PC-3 (cell line): ENCODE data around the gene MICALL2. TPM values are rescaled to one million over a fixed set of nuclear protein-coding genes. Genes with fewer than 3 reads are reported as not detected.

Experiments used
- ATAC-seq: fragments of 200-7000 bp; cut with Tn5 transposase; 2 replicates; pipeline ENCODE4 v1.9.1; 2020; ENCODE audit warnings: mild to moderate bottlenecking, moderate library complexity
- BruUV-seq: library from RNA; stranded (reverse); fragments of 400-500 nt; replicated peaks from 2 replicates; lab custom pipeline; 2021; lab: Mats Ljungman, UMichigan
- CTCF ChIA-PET: fragments of 300-600 bp; sonication (Branson Sonifier 250); formaldehyde crosslinking; loops from one replicate; lab custom pipeline; 2022; ENCODE audit warnings: antibody characterized with exemption; lab: Charles Lee
- POLR2A ChIA-PET: fragments of 300-600 bp; sonication (Branson Sonifier 250); formaldehyde crosslinking; loops from one replicate; lab custom pipeline; 2022; ENCODE audit warnings: antibody characterized with exemption; ENCODE audit not compliant: unreplicated experiment; lab: Charles Lee
- DNase-seq: peaks from one replicate; pipeline ENCODE4 v3.0.0-alpha.2; 2015
- H2AFZ ChIP-seq: fragments of 300-600 bp; sonication (generic); 2 replicates; pipeline ENCODE4 v1.6.0; 2016; ENCODE audit warnings: antibody characterized with exemption, low read length
- H3F3A ChIP-seq: fragments of 300-600 bp; sonication (generic); one replicate; pipeline ENCODE4 v1.6.0; 2017; ENCODE audit warnings: antibody characterized with exemption, low read length, control low read depth, mild to moderate bottlenecking; ENCODE audit not compliant: unreplicated experiment
- H3K27ac ChIP-seq: fragments of 300-600 bp; sonication (generic); 2 replicates; pipeline ENCODE4 v1.5.1; 2016; ENCODE audit warnings: mild to moderate bottlenecking, low read length
- H3K27me3 ChIP-seq: fragments of 300-600 bp; sonication (generic); 2 replicates; pipeline ENCODE4 v1.6.1; 2016; ENCODE audit warnings: low read length, mixed read lengths
- H3K36me3 ChIP-seq: fragments of 300-600 bp; sonication (generic); 2 replicates; pipeline ENCODE4 v1.6.1; 2016; ENCODE audit warnings: low read depth, mixed run types, low read length, mixed read lengths
- H3K4me1 ChIP-seq: fragments of 300-600 bp; sonication (generic); 2 replicates; pipeline ENCODE4 v1.5.1; 2016; ENCODE audit warnings: low read length; ENCODE audit not compliant: insufficient read depth
- H3K4me2 ChIP-seq: fragments of 300-600 bp; sonication (generic); 2 replicates; pipeline ENCODE4 v1.6.0; 2016; ENCODE audit warnings: low read length
- H3K4me3 ChIP-seq: fragments of 300-600 bp; sonication (generic); 2 replicates; pipeline ENCODE4 v1.5.1; 2016; ENCODE audit warnings: mild to moderate bottlenecking, low read length, mixed read lengths
- H3K79me2 ChIP-seq: fragments of 300-600 bp; sonication (generic); 2 replicates; pipeline ENCODE4 v1.6.1; 2017; ENCODE audit warnings: low read length, mixed read lengths
- H3K9ac ChIP-seq: fragments of 300-600 bp; sonication (generic); 2 replicates; pipeline ENCODE4 v1.6.0; 2016; ENCODE audit warnings: mild to moderate bottlenecking, low read length
- H3K9me2 ChIP-seq: fragments of 300-600 bp; sonication (generic); replicated peaks from 2 replicates; pipeline ENCODE4 v1.6.1; 2016; ENCODE audit warnings: mixed run types, low read length, mixed read lengths
- H3K9me3 ChIP-seq: fragments of 300-600 bp; sonication (generic); 2 replicates; pipeline ENCODE4 v1.6.1; 2016; ENCODE audit warnings: low read length, mixed read lengths
- H4K20me1 ChIP-seq: fragments of 300-600 bp; sonication (generic); 2 replicates; pipeline ENCODE4 v1.6.1; 2016; ENCODE audit warnings: low read length, mixed read lengths
- EZH2 ChIP-seq: fragments of 300-600 bp; sonication (generic); IDR thresholded peaks from one replicate; pipeline ENCODE4 v1.6.1; 2017; ENCODE audit warnings: antibody characterized with exemption, mild to moderate bottlenecking, low read length; ENCODE audit not compliant: unreplicated experiment
- EZH2phosphoT487 ChIP-seq: fragments of 300-600 bp; sonication (generic); IDR thresholded peaks from 2 replicates; pipeline ENCODE4 v1.6.1; 2018; ENCODE audit warnings: mild to moderate bottlenecking, antibody characterized with exemption, low read length, borderline replicate concordance
- intact Hi-C: fragments of 100-400 bp; cut with micrococcal nuclease; formaldehyde crosslinking; loops from 2 replicates; pipeline ENCODE4 v1.9.0; 2023
- total RNA-seq: library from RNA; depleted of rRNA; stranded (reverse); fragments of >200 nt; gene quantifications from 2 replicates; pipeline ENCODE4 v1.2.3, GENCODE V29; 2014
- TF ChIP-seq, protein P1 (sequence below): fragments of 300-600 bp; sonication (generic); conservative IDR thresholded peaks from 2 replicates; pipeline ENCODE4 v1.5.1; 2017; ENCODE audit warnings: antibody characterized with exemption, low read depth, mild to moderate bottlenecking, low read length

MICALL2 gene
- total RNA-seq, 1 experiment from 2014 or later, result 52.8 TPM

DNA sequence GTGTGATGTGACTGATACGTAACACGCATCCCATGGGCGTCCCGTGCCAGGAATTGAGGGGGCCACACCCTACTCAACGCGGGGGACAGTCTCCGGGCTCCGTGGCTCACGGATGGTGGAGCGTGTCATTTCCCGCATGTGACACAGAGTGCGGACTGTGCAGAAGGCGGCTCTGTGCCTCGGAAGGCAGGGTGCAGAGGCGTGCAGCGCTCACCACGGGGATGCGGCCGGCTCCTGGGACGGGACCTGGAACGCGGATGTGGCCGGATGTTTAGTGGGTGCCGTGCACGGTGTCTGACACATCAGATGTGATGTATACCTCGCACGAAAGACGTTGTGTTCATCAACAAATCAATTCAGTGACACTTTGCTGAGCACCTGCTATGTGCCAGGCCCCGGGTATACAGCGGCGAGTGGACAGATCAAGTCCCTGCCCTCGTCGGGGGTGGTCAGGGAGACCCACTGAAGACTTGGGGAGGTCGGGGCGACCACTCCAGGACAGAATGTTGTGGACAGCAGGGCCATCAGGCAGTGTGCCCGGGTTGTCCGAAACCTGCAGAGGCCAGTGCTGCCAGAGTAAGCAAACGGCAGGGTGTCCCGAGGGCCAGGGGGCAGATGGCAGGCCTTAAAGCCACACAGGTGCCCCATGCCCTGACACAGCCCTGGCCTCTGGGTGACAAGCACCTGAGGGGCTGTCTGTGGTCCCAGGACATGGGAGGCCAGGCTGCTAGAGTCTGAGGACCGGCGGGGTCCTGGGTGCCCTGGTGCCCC, 38.1 kb downstream of the MICALL2 start:
- no peaks in the 10 kb centered on the region for H3F3A ChIP-seq
- no peaks in the 10 kb centered on the region for H3K79me2 ChIP-seq
- H3K9me2 ChIP-seq, result no peaks in the 10 kb centered on the region
- BruUV-seq, result no TSS peak
- intact Hi-C loops, result no loop called here
- H3K9ac ChIP-seq, result no peak overlapping the region
- no peak overlapping the region for H3K4me3 ChIP-seq
- H3K27me3 ChIP-seq, result no peaks in the 10 kb centered on the region; the same call in 1 of the 2 replicates
- H3K36me3 ChIP-seq, result no peaks in the 10 kb centered on the region
- CTCF ChIA-PET, result no interaction called here
- no peaks in the 10 kb centered on the region for H4K20me1 ChIP-seq
- ATAC-seq (no peak), DNase-seq (no peak)
- no peak overlapping the region for H3K4me2 ChIP-seq
- POLR2A ChIA-PET, result no interaction called here
- H3K4me1 ChIP-seq, result no peaks in the 10 kb centered on the region; the same call in 1 of the 2 replicates
- H3K9me3 ChIP-seq, result no peaks in the 10 kb centered on the region
- H3K27ac ChIP-seq, result no peak overlapping the region
- no peak overlapping the region for H2AFZ ChIP-seq
- TF ChIP-seq, protein P1, sequence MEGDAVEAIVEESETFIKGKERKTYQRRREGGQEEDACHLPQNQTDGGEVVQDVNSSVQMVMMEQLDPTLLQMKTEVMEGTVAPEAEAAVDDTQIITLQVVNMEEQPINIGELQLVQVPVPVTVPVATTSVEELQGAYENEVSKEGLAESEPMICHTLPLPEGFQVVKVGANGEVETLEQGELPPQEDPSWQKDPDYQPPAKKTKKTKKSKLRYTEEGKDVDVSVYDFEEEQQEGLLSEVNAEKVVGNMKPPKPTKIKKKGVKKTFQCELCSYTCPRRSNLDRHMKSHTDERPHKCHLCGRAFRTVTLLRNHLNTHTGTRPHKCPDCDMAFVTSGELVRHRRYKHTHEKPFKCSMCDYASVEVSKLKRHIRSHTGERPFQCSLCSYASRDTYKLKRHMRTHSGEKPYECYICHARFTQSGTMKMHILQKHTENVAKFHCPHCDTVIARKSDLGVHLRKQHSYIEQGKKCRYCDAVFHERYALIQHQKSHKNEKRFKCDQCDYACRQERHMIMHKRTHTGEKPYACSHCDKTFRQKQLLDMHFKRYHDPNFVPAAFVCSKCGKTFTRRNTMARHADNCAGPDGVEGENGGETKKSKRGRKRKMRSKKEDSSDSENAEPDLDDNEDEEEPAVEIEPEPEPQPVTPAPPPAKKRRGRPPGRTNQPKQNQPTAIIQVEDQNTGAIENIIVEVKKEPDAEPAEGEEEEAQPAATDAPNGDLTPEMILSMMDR, result no peak

- ChIA-PET POLR2A (no interaction called here), CTCF (no interaction called here)
- Histone ChIP-seq H3K4me2 (no peak overlapping the region), H3K27me3 (no peaks in the 10 kb centered on the region; the same call in 1 of the 2 replicates), H3K36me3 (no peaks in the 10 kb centered on the region), H3K27ac (no peak overlapping the region), H3K9me3 (no peaks in the 10 kb centered on the region), H4K20me1 (no peaks in the 10 kb centered on the region), H3K79me2 (no peaks in the 10 kb centered on the region), H3K4me3 (no peak overlapping the region), H3K4me1 (no peaks in the 10 kb centered on the region; the same call in 1 of the 2 replicates), H3K9me2 (no peaks in the 10 kb centered on the region), H2AFZ (no peak overlapping the region), H3F3A (no peaks in the 10 kb centered on the region), H3K9ac (no peak overlapping the region)
- intact Hi-C loops, result no loop called here
- no TSS peak for BruUV-seq
- no peak for ATAC-seq
- DNase-seq, result no peak
- TF ChIP-seq EZH2, result no peak
These were observed 39.6 kb downstream of the MICALL2 start for GRCh38 chr7:1419688-1420087.

- Histone ChIP-seq H3K36me3 (no peaks in the 10 kb centered on the region), H3F3A (no peaks in the 10 kb centered on the region), H3K79me2 (no peaks in the 10 kb centered on the region), H3K9me2 (no peaks in the 10 kb centered on the region), H2AFZ (no peak overlapping the region), H3K4me1 (no peaks in the 10 kb centered on the region; the same call in 1 of the 2 replicates), H3K4me3 (no peak overlapping the region), H4K20me1 (no peaks in the 10 kb centered on the region), H3K4me2 (no peak overlapping the region), H3K27me3 (no peaks in the 10 kb centered on the region; the same call in 1 of the 2 replicates), H3K9me3 (no peaks in the 10 kb centered on the region), H3K9ac (no peak overlapping the region), H3K27ac (no peak overlapping the region)
- CTCF ChIA-PET, result no interaction called here
- DNase-seq, result no peak
- no peak for TF ChIP-seq EZH2phosphoT487
- no peak for TF ChIP-seq EZH2
- TF ChIP-seq, protein P1, result no peak
- ATAC-seq, result no peak
- POLR2A ChIA-PET, result no interaction called here
- intact Hi-C loops, result no loop called here
- no TSS peak for BruUV-seq
These were observed 40.0 kb downstream of the MICALL2 start for GRCh38 chr7:1419310-1419634.
